Spinal cord (tissue), 10 donors: ENCODE results near the gene SERPINB7. TPM values are rescaled to one million over a fixed set of nuclear protein-coding genes. Genes with fewer than 3 reads are reported as not detected.

Experiments used
- DNase-seq, 6 donors: peaks; one replicate each; pipeline versions ENCODE4 v3.0.0 to v3.0.0-alpha.2; 2013 to 2015; ENCODE audit warnings: low spot score in 6 of 6, low read depth in 4 of 6
- H3K27ac ChIP-seq: one replicate; pipeline ENCODE4 v1.5.1; 2013; ENCODE audit warnings: low read depth, low read length, control low read depth
- H3K27me3 ChIP-seq: one replicate; pipeline ENCODE4 v1.6.1; 2013; ENCODE audit warnings: low read length; ENCODE audit not compliant: control insufficient read depth, insufficient read depth
- H3K36me3 ChIP-seq: one replicate; pipeline ENCODE4 v1.6.1; 2013; ENCODE audit warnings: low read length; ENCODE audit not compliant: control insufficient read depth, insufficient read depth
- H3K4me1 ChIP-seq: one replicate; pipeline ENCODE4 v1.6.1; 2013; ENCODE audit warnings: low read length; ENCODE audit not compliant: control insufficient read depth, insufficient read depth
- H3K4me3 ChIP-seq: one replicate; pipeline ENCODE4 v1.5.1; 2013; ENCODE audit warnings: low read depth, low read length, control low read depth
- H3K9me3 ChIP-seq: one replicate; pipeline ENCODE4 v1.6.1; 2013; ENCODE audit warnings: low read length; ENCODE audit not compliant: control insufficient read depth, insufficient read depth
- WGBS: methylation state at CpG from one replicate; pipeline ENCODE4 v1.1.5; 2013; ENCODE audit warnings: missing lambda C conversion rate; ENCODE audit not compliant: insufficient coverage; 5-methylcytosine and 5-hydroxymethylcytosine counted together
- polyA plus RNA-seq, 2 donors: library from polyadenylated mRNA; unstranded; fragments of 120-200 nt; gene quantifications; one replicate each; pipeline ENCODE4 v1.2.1, GENCODE V29; 2013; ENCODE audit not compliant: insufficient read length in 2 of 2
- total RNA-seq, 2 donors: library from RNA; depleted of rRNA in 1 of 2; stranded (reverse); fragments of 120-200 nt in 1 of 2; fragments of >200 nt in 1 of 2; gene quantifications; one replicate each; pipeline versions ENCODE4 v1.2.3 to v1.2.4, GENCODE V29; 2013 to 2014
- donor health status: healthy.

The SERPINB7 gene
- total and polyA plus RNA-seq, 4 donors, result not detected

GRCh38 chr18:63818212-63818611 is 43.0 kb downstream of the SERPINB7 start:
- no peaks in the 10 kb centered on the region for H3K4me1 ChIP-seq
- WGBS, result 35% methylated on average over 1 of the region's 1 CpG
- peaks cover 2% of the 10 kb centered on the region for H3K9me3 ChIP-seq
- H3K27ac ChIP-seq, result no peak overlapping the region
- no peak for DNase-seq
- no peak overlapping the region for H3K4me3 ChIP-seq
- H3K36me3 ChIP-seq, result no peaks in the 10 kb centered on the region
- no peaks in the 10 kb centered on the region for H3K27me3 ChIP-seq

DNA sequence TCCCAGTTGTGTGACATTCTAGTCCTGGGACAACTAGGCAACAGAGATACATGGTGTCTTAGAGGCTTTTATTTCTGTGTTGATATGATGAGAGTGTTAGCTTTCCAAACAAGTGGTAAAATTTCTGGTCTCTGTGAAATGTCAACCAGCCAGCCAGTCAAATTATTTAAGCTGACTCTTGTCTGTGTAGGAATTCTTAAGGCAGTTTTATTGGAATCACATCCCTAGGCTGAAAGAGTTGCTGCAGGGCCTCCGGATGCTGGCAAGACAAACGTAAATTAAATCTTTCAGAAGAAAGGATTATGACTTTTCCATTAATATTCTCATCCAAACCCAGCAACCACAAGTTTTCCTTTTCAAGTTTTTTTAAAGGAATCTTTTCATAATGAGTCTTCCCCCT is 44.6 kb downstream of the SERPINB7 start:
- DNase-seq, result no peak
- Histone ChIP-seq H3K27me3 (no peaks in the 10 kb centered on the region), H3K4me3 (no peak overlapping the region), H3K27ac (no peak overlapping the region), H3K36me3 (no peaks in the 10 kb centered on the region), H3K9me3 (peaks cover 2% of the 10 kb centered on the region), H3K4me1 (no peaks in the 10 kb centered on the region)
- WGBS, result 56% methylated on average over 2 of the region's 2 CpGs

DNA sequence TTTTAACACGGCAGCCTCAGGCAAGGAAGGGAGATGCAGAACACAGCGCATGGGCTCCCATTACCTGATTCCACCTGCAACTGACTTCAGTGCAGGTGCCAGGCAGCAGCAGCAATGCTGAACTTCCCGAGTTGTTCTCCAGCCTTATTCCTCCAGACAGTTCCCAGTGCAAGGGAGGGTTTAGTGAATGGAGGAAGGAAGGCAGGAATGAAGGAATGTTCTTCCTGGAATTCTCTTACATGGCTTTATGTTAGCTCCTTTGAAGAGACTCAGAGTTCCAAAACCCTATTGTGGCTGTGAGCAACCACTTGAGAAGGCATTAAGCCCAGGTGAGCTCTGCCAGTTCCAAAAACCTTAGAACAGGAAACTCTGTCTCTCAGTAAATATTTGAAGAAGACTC is 45.5 kb downstream of the SERPINB7 start:
- H3K9me3 ChIP-seq, result no peaks in the 10 kb centered on the region
- H3K4me3 ChIP-seq, result no peak overlapping the region
- H3K27me3 ChIP-seq, result no peaks in the 10 kb centered on the region
- no peaks in the 10 kb centered on the region for H3K36me3 ChIP-seq
- DNase-seq, result no peak
- no peak overlapping the region for H3K27ac ChIP-seq
- H3K4me1 ChIP-seq, result no peaks in the 10 kb centered on the region
- WGBS, result 100% methylated on average over 2 of the region's 3 CpGs

GRCh38 chr18:63823516-63824219 is 48.5 kb downstream of the SERPINB7 start:
- no peaks in the 10 kb centered on the region for H3K4me1 ChIP-seq
- peak in 2 of 6 donors; percentile 5 to 6 for DNase-seq
- H3K27ac ChIP-seq, result no peak overlapping the region
- no peaks in the 10 kb centered on the region for H3K27me3 ChIP-seq
- no peaks in the 10 kb centered on the region for H3K36me3 ChIP-seq
- H3K9me3 ChIP-seq, result no peaks in the 10 kb centered on the region
- WGBS, result no CpG with 5 or more reads among the region's 10 CpGs
- H3K4me3 ChIP-seq, result no peak overlapping the region

DNA sequence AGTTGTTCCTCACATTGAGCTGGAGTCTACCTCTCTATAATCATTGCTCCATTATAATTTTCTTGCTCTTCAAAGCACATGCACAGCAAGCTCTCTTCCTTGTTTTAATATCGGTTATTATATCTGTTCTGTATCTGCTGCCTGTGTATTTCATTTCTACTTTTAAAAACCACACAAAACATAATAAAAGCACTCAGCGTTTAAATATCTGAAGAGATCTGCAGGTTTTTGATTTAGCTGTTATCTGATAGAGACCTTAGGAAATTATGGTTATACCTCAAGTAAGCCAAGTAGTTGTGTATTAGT is 49.0 kb downstream of the SERPINB7 start:
- no peak overlapping the region for H3K4me3 ChIP-seq
- H3K27me3 ChIP-seq, result no peaks in the 10 kb centered on the region
- H3K4me1 ChIP-seq, result no peaks in the 10 kb centered on the region
- no peaks in the 10 kb centered on the region for H3K9me3 ChIP-seq
- no CpG with 5 or more reads among the region's 2 CpGs for WGBS
- DNase-seq, result no peak
- no peak overlapping the region for H3K27ac ChIP-seq
- H3K36me3 ChIP-seq, result no peaks in the 10 kb centered on the region

GRCh38 chr18:63828120-63828519 is 52.9 kb downstream of the SERPINB7 start:
- Histone ChIP-seq H3K4me3 (no peak overlapping the region), H3K9me3 (no peaks in the 10 kb centered on the region), H3K27me3 (no peaks in the 10 kb centered on the region), H3K27ac (no peak overlapping the region), H3K36me3 (no peaks in the 10 kb centered on the region), H3K4me1 (no peaks in the 10 kb centered on the region)
- 90% methylated on average over 2 of the region's 3 CpGs for WGBS
- DNase-seq, result no peak

DNA sequence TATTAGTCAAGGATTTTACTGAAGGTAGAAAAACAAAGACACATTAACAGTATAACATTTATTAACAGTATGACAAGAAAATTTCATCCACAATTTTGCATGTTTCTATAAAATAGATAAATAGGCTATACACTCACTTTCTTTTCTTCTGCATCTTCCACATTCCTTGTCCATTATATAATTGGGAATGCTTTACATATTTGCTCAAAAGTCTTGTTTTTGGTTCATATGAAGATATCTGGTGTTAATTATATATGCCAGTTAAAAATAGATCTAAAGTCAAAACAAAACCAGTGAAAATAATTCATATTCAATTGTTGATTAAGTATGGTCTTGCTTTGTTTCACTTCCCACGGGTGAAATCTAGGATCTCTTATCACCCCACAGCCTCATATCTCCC is 53.4 kb downstream of the SERPINB7 start:
- Histone ChIP-seq H3K9me3 (no peaks in the 10 kb centered on the region), H3K27me3 (no peaks in the 10 kb centered on the region), H3K36me3 (no peaks in the 10 kb centered on the region), H3K27ac (no peak overlapping the region), H3K4me1 (no peaks in the 10 kb centered on the region), H3K4me3 (no peak overlapping the region)
- no CpG with 5 or more reads among the region's 1 CpG for WGBS
- DNase-seq, result no peak

- H3K4me3 ChIP-seq, result no peak overlapping the region
- no peak overlapping the region for H3K27ac ChIP-seq
- H3K4me1 ChIP-seq, result no peaks in the 10 kb centered on the region
- H3K27me3 ChIP-seq, result no peaks in the 10 kb centered on the region
- no peaks in the 10 kb centered on the region for H3K36me3 ChIP-seq
- H3K9me3 ChIP-seq, result no peaks in the 10 kb centered on the region
- no peak for DNase-seq
Observed at GRCh38 chr18:63829886-63830285, 54.7 kb downstream of the SERPINB7 start.

DNA sequence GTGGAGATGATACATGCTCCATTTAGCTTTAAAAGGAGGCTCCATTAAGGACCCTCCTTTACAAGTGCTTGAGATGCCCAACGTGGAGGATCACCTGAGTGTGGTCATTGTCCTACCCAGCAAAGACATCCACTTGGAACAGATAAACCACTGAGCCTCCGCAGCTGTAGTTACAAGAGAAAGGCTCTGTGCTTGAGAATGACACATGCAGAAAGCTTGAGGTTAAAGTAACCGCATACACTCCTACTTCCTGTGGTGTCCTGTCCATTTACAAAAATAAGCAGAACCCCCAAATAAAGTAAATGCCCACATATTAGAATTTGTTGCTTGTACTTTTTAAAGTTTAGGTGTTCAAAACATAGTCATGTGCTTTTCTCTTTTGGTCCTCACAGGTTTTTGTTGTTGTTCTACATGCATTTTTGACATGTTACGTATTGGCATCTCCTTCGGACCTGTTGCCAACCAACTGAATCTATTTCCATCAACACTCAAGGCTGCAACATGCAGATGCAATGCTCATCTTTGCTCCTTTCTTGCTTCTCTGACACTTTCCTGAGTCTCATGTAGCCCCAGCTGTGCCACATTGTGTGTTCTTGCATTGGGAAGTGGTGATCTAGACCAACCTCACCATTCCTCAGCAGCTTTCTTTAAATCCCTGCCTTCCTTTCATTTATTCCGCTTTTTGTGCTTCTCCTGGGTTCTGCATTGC is 56.0 kb downstream of the SERPINB7 start:
- WGBS, result 90% methylated on average over 3 of the region's 6 CpGs
- no peaks in the 10 kb centered on the region for H3K9me3 ChIP-seq
- DNase-seq, result no peak
- H3K4me3 ChIP-seq, result no peak overlapping the region
- no peaks in the 10 kb centered on the region for H3K36me3 ChIP-seq
- H3K27me3 ChIP-seq, result no peaks in the 10 kb centered on the region
- no peaks in the 10 kb centered on the region for H3K4me1 ChIP-seq
- no peak overlapping the region for H3K27ac ChIP-seq

GRCh38 chr18:63832470-63832869 is 57.3 kb downstream of the SERPINB7 start:
- no peak overlapping the region for H3K27ac ChIP-seq
- no peak for DNase-seq
- H3K36me3 ChIP-seq, result no peaks in the 10 kb centered on the region
- H3K9me3 ChIP-seq, result no peaks in the 10 kb centered on the region
- no peaks in the 10 kb centered on the region for H3K27me3 ChIP-seq
- H3K4me1 ChIP-seq, result no peaks in the 10 kb centered on the region
- no CpG with 5 or more reads among the region's 1 CpG for WGBS
- H3K4me3 ChIP-seq, result no peak overlapping the region
